Activated naive CD4-positive, alpha-beta T cell treated with anti-CD3 and anti-CD28 coated beads, Interleukin-2, amount 10 ng/mL, durations not matched to agents 7 days and 5 days (primary cell): Measurements from ENCODE around the gene ETNK2.
"Not testable (repeated sequence)": the region's sequence is repeated elsewhere in the genome, so short reads cannot be mapped to it uniquely, and the experiment has no call there.

ENCODE experiments used
- CTCF ChIA-PET: fragments of 350-600 bp; sonication (Branson Sonifier 250); formaldehyde crosslinking; loops from one replicate; lab custom pipeline; 2021; ENCODE audit warnings: antibody characterized with exemption; lab: Charles Lee
- DNase-seq: peaks from one replicate; pipeline ENCODE4 v3.0.0-alpha.2; 2020
- H3K27ac Mint-ChIP-seq: one replicate; pipeline ENCODE4 v1.8.0; 2021; ENCODE audit warnings: mild to moderate bottlenecking, moderate library complexity, mixed read lengths
- H3K27me3 Mint-ChIP-seq: one replicate; pipeline ENCODE4 v1.8.0; 2021; ENCODE audit warnings: mild to moderate bottlenecking, mixed read lengths
- H3K36me3 Mint-ChIP-seq: one replicate; pipeline ENCODE4 v1.8.0; 2021; ENCODE audit warnings: mixed read lengths
- H3K4me1 Mint-ChIP-seq: one replicate; pipeline ENCODE4 v1.8.0; 2021; ENCODE audit warnings: mixed read lengths
- H3K4me3 Mint-ChIP-seq: one replicate; pipeline ENCODE4 v1.8.0; 2021; ENCODE audit warnings: mild to moderate bottlenecking, moderate library complexity, mixed read lengths
- H3K9me3 Mint-ChIP-seq: one replicate; pipeline ENCODE4 v1.8.0; 2021; ENCODE audit warnings: mixed read lengths

ETNK2 gene

DNA sequence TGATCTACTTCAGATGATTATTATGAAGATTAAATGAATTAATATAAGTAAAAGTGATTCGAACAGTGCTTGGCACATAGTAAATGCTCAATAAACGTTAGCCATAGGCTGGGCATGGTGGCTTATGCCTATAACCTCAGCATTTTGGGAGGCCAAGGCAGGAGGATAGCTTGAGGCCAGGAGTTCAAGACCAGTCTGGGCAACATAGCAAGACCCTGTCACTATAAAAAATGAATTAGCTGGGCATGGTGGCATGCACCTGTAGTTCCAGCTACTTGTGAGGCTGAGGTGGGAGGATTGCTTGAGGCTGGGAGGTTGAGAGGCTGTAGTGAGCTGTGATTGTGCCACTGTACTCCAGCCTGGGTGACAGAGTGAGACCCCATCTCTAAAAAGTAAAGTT is 52.1 kb downstream of the ETNK2 start:
- Mint-ChIP-seq H3K4me1 (peaks cover 26% of the 10 kb centered on the region), H3K27me3 (peaks cover 42% of the 10 kb centered on the region)
- DNase-seq, H3K4me3 Mint-ChIP-seq, H3K36me3 Mint-ChIP-seq, H3K27ac Mint-ChIP-seq, H3K9me3 Mint-ChIP-seq, CTCF ChIA-PET: not testable (repeated sequence)

DNA sequence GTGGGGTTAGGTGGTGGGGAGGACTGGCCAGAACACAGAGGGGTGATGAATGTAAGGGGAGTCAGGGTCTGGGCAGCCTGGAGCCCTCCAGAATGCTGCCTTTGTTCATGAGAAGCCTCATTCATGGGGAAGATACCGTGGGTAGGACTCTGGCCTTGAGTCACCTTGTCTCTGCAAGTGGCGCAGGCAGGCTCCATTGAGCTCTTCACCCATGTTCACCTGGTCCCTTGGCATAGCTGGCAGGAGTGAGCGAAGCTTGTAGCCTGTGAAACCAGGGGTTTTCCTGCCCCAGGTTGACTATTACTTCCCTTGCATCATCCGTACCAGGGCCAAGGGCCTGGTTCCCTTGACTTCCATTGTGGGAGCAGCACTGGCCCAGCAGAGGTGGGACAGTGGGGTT is 53.2 kb downstream of the ETNK2 start:
- CTCF ChIA-PET = interaction anchor here (1.2 kb wide), 1 partner anchor 30 kb away, joined by 7 read pairs; no protein-coding TSS in a partner anchor
- Mint-ChIP-seq H3K27me3 (peaks cover 38% of the 10 kb centered on the region), H3K36me3 (no peaks in the 10 kb centered on the region), H3K4me3 (no peak overlapping the region), H3K9me3 (no peaks in the 10 kb centered on the region), H3K27ac (no peak overlapping the region), H3K4me1 (peaks cover 16% of the 10 kb centered on the region)
- no peak for DNase-seq

DNA sequence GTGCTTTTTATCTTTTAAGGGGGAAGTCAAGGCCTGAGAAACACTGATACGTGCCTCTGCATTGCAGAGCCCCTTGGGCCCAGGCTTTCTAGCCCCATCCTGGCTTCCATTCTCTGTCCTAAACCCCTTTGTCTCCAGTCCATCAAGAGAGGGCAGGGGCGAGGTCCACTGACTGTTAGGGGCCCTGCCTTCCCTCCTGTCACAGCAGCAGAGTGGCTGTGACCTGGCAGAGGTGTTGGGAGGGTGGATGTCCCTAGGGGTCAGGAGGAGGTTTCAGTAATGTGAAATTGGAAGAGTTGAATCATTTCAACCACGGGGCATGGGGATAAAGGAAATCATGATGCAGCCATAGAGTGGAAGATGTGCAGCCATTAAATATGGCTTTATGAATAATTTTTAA is 54.9 kb downstream of the ETNK2 start:
- Mint-ChIP-seq H3K4me3 (no peak overlapping the region), H3K9me3 (no peaks in the 10 kb centered on the region), H3K4me1 (no peaks in the 10 kb centered on the region), H3K36me3 (no peaks in the 10 kb centered on the region), H3K27ac (no peak overlapping the region), H3K27me3 (peaks cover 37% of the 10 kb centered on the region)
- no peak for DNase-seq
- CTCF ChIA-PET = interaction anchor here (0.6 kb wide), 1 partner anchor 200 kb away, joined by 5 read pairs; no protein-coding TSS in a partner anchor

DNA sequence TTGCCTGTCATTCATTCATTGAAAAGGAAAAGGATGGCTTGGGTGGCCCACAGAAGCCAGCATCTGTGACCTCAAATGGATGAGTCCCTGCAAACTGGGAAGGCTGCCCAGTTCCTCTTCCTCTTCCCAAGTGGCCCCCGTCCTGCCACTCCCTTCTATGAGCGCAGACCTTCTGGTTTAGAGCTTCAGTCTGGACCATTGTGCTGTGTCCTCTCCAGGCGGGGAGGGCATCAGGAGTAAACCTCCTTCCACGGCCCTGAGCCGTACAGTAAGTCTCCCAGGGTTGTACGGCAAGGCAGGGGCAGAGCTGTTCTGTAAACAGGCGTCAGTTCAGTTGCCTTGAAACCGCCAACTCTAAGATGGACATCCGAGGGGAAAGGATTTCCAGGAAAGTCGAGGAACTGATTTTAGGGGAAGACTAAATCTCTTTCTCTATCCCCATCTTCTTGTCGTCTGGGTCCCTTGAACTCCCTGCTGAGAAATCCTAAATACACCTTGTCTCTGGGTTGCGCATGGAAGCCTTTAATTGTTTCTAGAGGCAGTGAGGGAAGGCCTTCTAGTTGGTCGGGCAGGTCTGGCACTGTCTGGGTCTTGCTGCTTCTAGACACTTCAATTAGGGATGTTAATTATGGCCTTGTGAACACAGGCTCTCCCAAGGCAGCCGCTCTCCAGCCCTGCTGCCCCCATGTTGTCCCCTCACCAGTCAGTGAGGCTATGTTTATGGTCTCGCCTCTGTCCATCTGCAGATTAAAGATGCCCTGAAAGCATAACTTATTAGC is 56.8 kb downstream of the ETNK2 start:
- Mint-ChIP-seq H3K36me3 (no peaks in the 10 kb centered on the region), H3K27ac (no peak overlapping the region)

DNA sequence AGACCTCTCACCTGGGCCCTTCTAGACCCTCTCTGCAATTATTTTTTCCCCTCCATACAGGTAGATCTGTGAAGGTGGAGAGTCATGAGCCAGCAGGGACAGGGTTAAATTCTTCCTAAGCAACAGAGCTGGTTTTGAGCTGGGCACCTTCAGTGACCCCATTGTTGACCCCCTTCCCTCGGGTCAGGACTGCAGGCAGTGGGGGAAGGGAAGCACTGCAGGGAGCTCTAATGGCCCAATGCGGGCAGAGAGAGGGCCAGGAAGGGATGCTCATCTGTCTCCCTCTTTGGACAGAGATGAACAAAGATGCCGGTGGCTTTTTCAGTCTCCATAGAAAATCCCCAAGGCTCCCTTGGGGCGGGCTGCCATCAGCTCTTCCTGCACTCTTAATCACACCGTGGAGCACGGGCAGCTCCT is 57.5 kb downstream of the ETNK2 start:
- H3K9me3 Mint-ChIP-seq = no peaks in the 10 kb centered on the region
- H3K27ac Mint-ChIP-seq = no peak overlapping the region
- CTCF ChIA-PET = no interaction called here
- no peak overlapping the region for H3K4me3 Mint-ChIP-seq
- no peaks in the 10 kb centered on the region for H3K36me3 Mint-ChIP-seq
- no peak for DNase-seq
- peaks cover 30% of the 10 kb centered on the region for H3K27me3 Mint-ChIP-seq
- no peaks in the 10 kb centered on the region for H3K4me1 Mint-ChIP-seq

More for the DNA sequence above, 56.8 kb downstream of the ETNK2 start:
- Mint-ChIP-seq H3K4me1 (no peaks in the 10 kb centered on the region), H3K4me3 (no peak overlapping the region), H3K27me3 (peaks cover 30% of the 10 kb centered on the region), H3K9me3 (no peaks in the 10 kb centered on the region)
- DNase-seq = no peak
- CTCF ChIA-PET = no interaction called here

DNA sequence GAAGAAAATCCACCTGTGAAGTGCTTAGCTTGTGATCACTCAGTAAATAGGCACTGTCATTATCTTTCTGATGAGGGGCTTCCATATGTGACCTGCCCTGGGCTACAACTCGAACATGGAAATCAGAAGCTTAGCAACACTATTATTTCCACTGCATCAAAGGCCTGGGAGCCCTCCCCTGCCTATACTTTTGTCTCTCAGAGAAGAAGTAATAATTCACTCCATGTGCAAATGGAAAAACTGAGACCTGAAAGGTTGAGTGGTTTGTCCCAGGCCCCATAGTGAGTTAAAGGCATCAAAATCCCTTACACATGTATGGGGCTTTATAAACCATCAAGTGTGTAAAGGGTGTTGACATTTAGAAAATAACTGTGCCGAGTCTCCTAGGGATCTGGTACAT is 58.1 kb downstream of the ETNK2 start:
- H3K27ac Mint-ChIP-seq = no peak overlapping the region
- no peak overlapping the region for H3K4me3 Mint-ChIP-seq
- H3K36me3 Mint-ChIP-seq = no peaks in the 10 kb centered on the region
- no peak for DNase-seq
- no peaks in the 10 kb centered on the region for H3K9me3 Mint-ChIP-seq
- CTCF ChIA-PET = interaction anchor here (0.7 kb wide), 1 partner anchor 35 kb away, joined by 3 read pairs; no protein-coding TSS in a partner anchor
- peaks cover 31% of the 10 kb centered on the region for H3K27me3 Mint-ChIP-seq
- no peaks in the 10 kb centered on the region for H3K4me1 Mint-ChIP-seq

DNA sequence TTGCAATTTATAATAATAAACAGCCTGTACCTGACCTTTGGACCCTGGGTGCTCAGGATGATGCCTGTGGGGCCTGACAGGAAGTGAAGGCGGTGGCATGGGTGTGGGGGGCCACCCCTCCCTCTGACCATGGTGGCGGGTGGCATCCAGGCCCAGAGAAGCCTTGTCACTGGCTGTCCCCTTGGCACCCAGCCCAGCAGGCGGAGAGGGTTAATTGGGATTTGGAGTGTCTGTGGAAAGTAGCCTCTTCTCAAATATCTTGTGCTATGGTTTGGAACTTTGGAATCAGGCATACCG is 58.5 kb downstream of the ETNK2 start:
- no peaks in the 10 kb centered on the region for H3K9me3 Mint-ChIP-seq
- no peak overlapping the region for H3K4me3 Mint-ChIP-seq
- no peaks in the 10 kb centered on the region for H3K36me3 Mint-ChIP-seq
- H3K4me1 Mint-ChIP-seq = no peaks in the 10 kb centered on the region
- H3K27me3 Mint-ChIP-seq = peaks cover 28% of the 10 kb centered on the region
- CTCF ChIA-PET = interaction anchor here (0.7 kb wide), 1 partner anchor 36 kb away, joined by 3 read pairs; no protein-coding TSS in a partner anchor
- H3K27ac Mint-ChIP-seq = no peak overlapping the region
- no peak for DNase-seq

DNA sequence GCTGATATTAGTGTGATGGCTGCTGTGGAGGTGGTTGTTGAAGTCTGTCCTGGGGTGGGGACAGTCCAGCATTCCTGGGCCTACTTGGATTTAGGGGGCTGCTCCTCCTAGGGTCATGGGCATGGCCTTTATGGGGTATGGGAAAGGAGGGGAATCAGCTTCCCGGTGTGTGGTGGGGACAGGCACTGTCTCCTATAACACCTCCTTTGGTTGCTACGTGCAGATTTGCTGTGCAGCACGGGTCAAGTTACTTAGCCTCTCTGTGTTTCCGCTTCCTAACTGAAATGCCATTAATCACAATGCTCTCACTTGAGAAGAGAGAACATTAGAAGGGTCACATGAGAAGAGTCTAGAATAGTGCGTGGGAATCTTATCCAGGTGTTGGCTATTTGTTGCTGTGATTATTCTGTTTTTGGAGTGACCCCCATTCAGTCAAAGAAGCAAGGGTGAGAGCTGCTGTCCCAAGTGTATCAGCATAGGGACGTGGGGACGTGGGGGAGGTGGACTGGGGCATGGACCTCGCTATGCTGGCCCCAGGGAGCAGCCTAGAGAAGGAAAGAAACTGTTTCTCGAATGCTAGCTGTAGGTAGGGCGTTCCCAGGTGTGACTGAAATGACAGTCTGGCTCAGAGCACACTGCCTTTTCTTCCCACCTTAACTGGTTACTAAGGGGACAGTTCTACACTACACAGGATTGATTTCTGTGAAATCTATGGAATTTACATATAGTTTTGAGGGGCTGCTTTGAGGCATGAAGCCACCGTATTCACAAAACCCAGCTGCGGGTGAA is 59.0 kb downstream of the ETNK2 start:
- CTCF ChIA-PET = interaction anchor here (0.7 kb wide), 1 partner anchor 36 kb away, joined by 3 read pairs; no protein-coding TSS in a partner anchor
- no peaks in the 10 kb centered on the region for H3K36me3 Mint-ChIP-seq
- peaks cover 28% of the 10 kb centered on the region for H3K27me3 Mint-ChIP-seq
- H3K4me1 Mint-ChIP-seq = no peaks in the 10 kb centered on the region
- H3K27ac Mint-ChIP-seq = no peak overlapping the region
- H3K9me3 Mint-ChIP-seq = no peaks in the 10 kb centered on the region
- no peak overlapping the region for H3K4me3 Mint-ChIP-seq
- DNase-seq = no peak

DNA sequence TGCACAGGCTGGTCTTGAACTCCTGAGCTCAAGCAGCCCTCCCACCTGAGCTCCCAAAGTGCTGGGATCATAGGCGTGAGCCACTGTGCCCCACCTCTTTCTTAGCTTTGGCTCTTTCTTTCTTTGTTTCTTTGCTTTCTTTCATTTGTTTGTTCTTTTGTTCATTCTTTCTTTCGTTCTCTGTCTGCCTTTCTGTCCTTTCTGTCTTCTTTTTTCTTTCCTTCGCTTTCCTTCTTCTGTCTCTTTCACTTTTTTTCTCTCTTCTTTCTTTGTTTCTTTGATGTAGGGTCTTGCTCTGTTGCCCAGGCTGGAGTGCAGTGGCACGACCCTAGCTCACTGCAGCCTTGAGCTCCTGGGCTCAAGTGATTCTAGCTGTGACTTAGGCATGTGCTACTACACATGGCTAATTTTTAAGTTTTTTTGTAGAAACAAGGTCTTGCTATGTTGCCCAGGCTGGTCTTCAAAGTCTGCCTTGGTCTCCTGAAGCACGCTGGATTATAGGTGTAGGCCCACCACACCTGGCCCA is 60.0 kb downstream of the ETNK2 start:
- DNase-seq = no peak
- no peaks in the 10 kb centered on the region for H3K4me1 Mint-ChIP-seq
- CTCF ChIA-PET = no interaction called here
- H3K9me3 Mint-ChIP-seq = no peaks in the 10 kb centered on the region
- H3K27me3 Mint-ChIP-seq = peaks cover 25% of the 10 kb centered on the region
- no peak overlapping the region for H3K4me3 Mint-ChIP-seq
- no peak overlapping the region for H3K27ac Mint-ChIP-seq
- H3K36me3 Mint-ChIP-seq = no peaks in the 10 kb centered on the region

DNA sequence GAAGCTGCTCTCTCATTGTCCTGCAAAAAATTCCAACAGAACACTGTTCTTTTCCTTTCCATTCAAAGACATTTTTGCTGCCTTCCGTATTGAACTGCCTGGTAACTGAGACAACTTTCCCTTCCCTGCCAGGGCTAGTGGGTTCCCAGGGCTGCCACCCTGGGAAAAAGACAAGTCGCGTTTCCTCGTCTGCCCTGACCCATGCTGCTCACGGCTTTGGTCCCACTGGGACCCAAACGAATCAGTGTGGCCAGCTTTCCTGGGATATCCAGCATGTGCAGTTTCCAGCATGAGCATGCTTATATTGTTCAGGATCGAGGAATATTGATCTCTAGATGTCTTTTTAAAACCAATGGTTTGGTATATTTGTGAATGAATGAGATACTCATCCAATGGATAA is 60.8 kb downstream of the ETNK2 start:
- Mint-ChIP-seq H3K9me3 (no peaks in the 10 kb centered on the region), H3K27ac (no peak overlapping the region), H3K4me1 (no peaks in the 10 kb centered on the region), H3K36me3 (no peaks in the 10 kb centered on the region), H3K27me3 (peaks cover 22% of the 10 kb centered on the region), H3K4me3 (no peak overlapping the region)
- no peak for DNase-seq
- CTCF ChIA-PET = interaction anchor here (0.7 kb wide), 1 partner anchor 22 kb away, joined by 3 read pairs; no protein-coding TSS in a partner anchor

DNA sequence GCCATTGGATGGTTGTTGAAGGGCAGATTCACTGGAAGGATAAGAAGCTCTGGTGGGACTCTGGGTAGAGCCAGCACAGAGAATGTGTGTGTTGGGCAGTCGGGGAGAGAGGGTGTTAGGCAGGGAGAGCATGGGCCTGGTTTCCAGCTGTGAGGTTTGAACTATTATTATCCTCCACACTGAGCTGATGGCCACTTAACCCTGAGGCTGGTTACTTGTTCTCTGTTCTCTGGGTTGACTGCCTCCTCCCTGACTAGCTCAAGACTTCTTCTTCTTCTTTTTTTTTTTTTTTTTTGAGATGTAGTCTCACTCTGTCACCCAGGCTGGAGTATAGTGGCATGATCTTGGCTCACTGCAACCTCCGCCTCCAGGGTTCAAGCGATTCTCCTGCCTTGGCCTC is 61.7 kb downstream of the ETNK2 start:
- H3K4me1 Mint-ChIP-seq, H3K36me3 Mint-ChIP-seq, CTCF ChIA-PET, H3K9me3 Mint-ChIP-seq, H3K4me3 Mint-ChIP-seq, DNase-seq, H3K27ac Mint-ChIP-seq: not testable (repeated sequence)
- peaks cover 22% of the 10 kb centered on the region for H3K27me3 Mint-ChIP-seq

DNA sequence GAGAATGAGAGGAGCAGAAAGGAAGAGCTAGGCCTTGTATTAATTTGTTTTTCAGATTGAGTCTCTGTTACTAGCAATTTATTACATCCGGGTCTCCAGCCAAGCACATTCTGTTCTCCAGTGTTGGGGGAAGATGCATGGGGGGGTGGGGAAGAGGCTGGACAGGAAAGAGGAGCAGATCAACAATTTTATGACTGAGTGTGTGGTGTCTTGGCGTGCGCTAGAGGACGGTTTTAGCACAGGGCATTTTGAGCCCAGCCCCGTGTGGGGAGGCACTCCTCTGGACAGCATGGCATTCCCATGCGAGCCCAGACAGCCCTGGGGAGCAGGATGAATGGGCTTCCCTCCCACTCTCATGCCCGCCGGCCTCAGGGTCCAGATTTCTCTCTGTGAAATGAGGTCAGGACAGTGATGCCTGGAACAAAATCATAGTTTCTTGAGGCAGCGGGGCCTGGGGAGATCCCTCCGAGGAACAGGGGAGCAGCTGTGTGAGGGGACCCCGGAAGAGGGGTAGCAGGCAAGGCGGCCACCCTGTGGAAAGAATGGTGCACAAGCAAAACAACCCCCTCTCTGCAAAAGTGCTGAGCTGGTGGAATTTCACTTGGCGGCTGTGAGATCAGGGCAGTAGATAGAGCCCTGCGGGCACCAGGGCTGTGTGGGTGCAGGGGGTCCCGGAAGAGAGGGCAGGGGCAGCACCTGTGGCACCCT is 62.6 kb downstream of the ETNK2 start:
- Mint-ChIP-seq H3K4me1 (no peaks in the 10 kb centered on the region), H3K27ac (no peak overlapping the region), H3K4me3 (no peak overlapping the region), H3K36me3 (no peaks in the 10 kb centered on the region), H3K27me3 (peaks cover 19% of the 10 kb centered on the region), H3K9me3 (no peaks in the 10 kb centered on the region)
- no peak for DNase-seq
- CTCF ChIA-PET = no interaction called here

DNA sequence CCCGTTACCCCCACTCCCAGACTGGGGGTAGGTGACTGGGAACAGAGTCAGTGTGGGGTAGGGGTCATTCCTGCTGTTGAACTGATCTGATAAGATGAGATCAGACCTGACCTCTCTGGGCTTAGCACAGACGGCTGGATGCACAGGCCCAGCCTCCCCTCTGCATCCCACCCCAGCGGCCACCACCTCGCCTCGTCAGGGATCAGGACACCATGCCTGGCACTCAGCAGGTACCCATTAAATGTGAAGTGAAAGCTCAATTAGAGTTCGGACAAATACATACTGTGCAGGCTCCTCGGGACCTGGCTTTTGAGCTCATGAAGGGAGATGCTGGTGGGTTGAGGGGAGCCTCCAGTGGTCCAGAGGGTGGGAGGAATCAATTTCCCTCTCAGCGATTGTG is 63.2 kb downstream of the ETNK2 start:
- Mint-ChIP-seq H3K9me3 (no peaks in the 10 kb centered on the region), H3K36me3 (no peaks in the 10 kb centered on the region), H3K4me1 (no peaks in the 10 kb centered on the region), H3K27ac (no peak overlapping the region), H3K27me3 (peaks cover 19% of the 10 kb centered on the region), H3K4me3 (no peak overlapping the region)
- DNase-seq = no peak
- CTCF ChIA-PET = no interaction called here

DNA sequence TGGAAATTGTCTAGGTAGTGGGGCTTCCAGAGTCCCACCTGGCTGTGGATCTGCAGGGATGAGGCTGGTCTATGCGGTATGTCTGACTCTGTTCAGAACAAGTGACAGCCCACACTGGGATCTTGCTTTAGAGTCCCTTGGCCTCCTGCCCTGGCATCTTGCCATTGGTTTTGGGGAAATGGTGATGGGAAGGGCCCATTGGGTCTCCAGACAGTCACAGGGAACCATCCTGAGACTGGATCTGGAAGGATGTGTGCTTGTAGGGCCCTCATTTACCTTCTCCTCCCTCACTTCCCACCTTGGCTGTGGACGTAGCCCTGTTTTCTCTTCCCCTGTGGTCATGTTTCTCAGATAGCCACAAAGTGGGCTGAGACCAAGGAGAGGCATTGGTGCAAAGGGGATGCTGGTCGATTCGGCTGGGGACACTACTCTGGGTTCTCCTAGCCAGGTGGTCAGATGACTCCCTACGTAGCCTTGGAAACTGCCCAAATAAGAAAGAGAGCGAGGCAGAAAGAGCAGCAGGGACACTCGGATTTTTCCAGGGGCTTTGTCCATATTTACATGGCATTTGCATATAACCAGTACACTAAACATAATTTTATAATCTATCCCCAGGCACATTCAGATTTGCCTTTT is 63.8 kb downstream of the ETNK2 start:
- Mint-ChIP-seq H3K9me3 (no peaks in the 10 kb centered on the region), H3K27me3 (peaks cover 19% of the 10 kb centered on the region), H3K36me3 (no peaks in the 10 kb centered on the region), H3K27ac (no peak overlapping the region), H3K4me3 (no peak overlapping the region), H3K4me1 (no peaks in the 10 kb centered on the region)
- CTCF ChIA-PET = no interaction called here
- DNase-seq = no peak
